HepG2 (cell line): ENCODE measurements around the gene ITGB5. TPM values are rescaled to one million over a fixed set of nuclear protein-coding genes. Genes with fewer than 3 reads are reported as not detected.

Source experiments
- FOXO1 ChIP-seq: sonication (generic); formaldehyde crosslinking; IDR thresholded peaks from 2 replicates; pipeline ENCODE4 v1.4.0; 2020; ENCODE audit warnings: missing genetic modification reagents
- ISX ChIP-seq: sonication (generic); formaldehyde crosslinking; conservative IDR thresholded peaks from 2 replicates; pipeline ENCODE4 v1.5.0; 2020; ENCODE audit warnings: missing genetic modification reagents
- NAIF1 ChIP-seq: sonication (generic); formaldehyde crosslinking; IDR thresholded peaks from 2 replicates; pipeline ENCODE4 v1.5.0; 2020; ENCODE audit warnings: mild to moderate bottlenecking, missing genetic modification reagents, borderline replicate concordance
- NR2F2 ChIP-seq: IDR thresholded peaks from 2 replicates; pipeline ENCODE4 v1.6.1; 2012; ENCODE audit warnings: low read depth, inconsistent platforms, borderline replicate concordance
- SMC3 ChIP-seq: IDR thresholded peaks from 2 replicates; pipeline ENCODE4 v1.6.1; 2011; ENCODE audit warnings: low read length, improper control_type of control experiment
- ZNF256 ChIP-seq: sonication (generic); formaldehyde crosslinking; conservative IDR thresholded peaks from 2 replicates; pipeline ENCODE4 v1.4.0; 2020; ENCODE audit warnings: missing genetic modification reagents
- ZNF350 ChIP-seq: sonication (generic); formaldehyde crosslinking; IDR thresholded peaks from 2 replicates; pipeline ENCODE4 v1.4.0; 2020; ENCODE audit warnings: mild to moderate bottlenecking, low read depth, missing genetic modification reagents, borderline replicate concordance
- ZNF441 ChIP-seq: sonication (generic); formaldehyde crosslinking; IDR thresholded peaks from 2 replicates; pipeline ENCODE4 v1.7.0; 2021; ENCODE audit warnings: missing genetic modification reagents, borderline replicate concordance
- ZNF549 ChIP-seq: sonication (generic); formaldehyde crosslinking; IDR thresholded peaks from 2 replicates; pipeline ENCODE4 v1.5.0; 2020; ENCODE audit warnings: missing genetic modification reagents
- ZNF563 ChIP-seq: sonication (generic); formaldehyde crosslinking; IDR thresholded peaks from 2 replicates; pipeline ENCODE4 v1.8.0; 2022; ENCODE audit warnings: mild to moderate bottlenecking, moderate library complexity, missing genetic modification reagents
- ZNF619 ChIP-seq: sonication (generic); formaldehyde crosslinking; IDR thresholded peaks from 2 replicates; pipeline ENCODE4 v1.4.0; 2020; ENCODE audit warnings: mild to moderate bottlenecking, missing genetic modification reagents
- ZNF670 ChIP-seq: sonication (generic); formaldehyde crosslinking; IDR thresholded peaks from 2 replicates; pipeline ENCODE4 v1.8.0; 2022; ENCODE audit warnings: mild to moderate bottlenecking, missing genetic modification reagents, borderline replicate concordance
- ZNF782 ChIP-seq: sonication (generic); formaldehyde crosslinking; IDR thresholded peaks from 2 replicates; pipeline ENCODE4 v1.4.0; 2020; ENCODE audit warnings: missing genetic modification reagents, mild to moderate bottlenecking, borderline replicate concordance
- polyA plus RNA-seq, 8 experiments: library from polyadenylated mRNA; depleted of rRNA in 3 of 8; stranded (reverse) in 7 of 8; unstranded in 1 of 8; fragments of >200 nt; fragmentation: Illumina TruSeq in 4 of 8; extraction: Trizol in 4 of 8; gene quantifications; 2 replicates each; pipeline versions ENCODE4 v1.2.1 to v1.2.3, GENCODE V29; 2011 to 2016; ENCODE audit warnings: low read depth in 4 of 8, missing spikeins in 1 of 8, mixed read lengths in 1 of 8; ENCODE audit not compliant: insufficient read depth in 1 of 8
- total RNA-seq, 5 experiments: library from RNA; depleted of rRNA; stranded (reverse); fragments of >200 nt; fragmentation: Illumina TruSeq; extraction: Trizol; gene quantifications; 2 replicates each; pipeline ENCODE4 v1.2.3, GENCODE V29; 2016; ENCODE audit warnings: low read depth in 1 of 5
- TF ChIP-seq, protein P1 (sequence below): sonication (generic); formaldehyde crosslinking; IDR thresholded peaks from 2 replicates; pipeline ENCODE4 v1.5.0; 2020; ENCODE audit warnings: mild to moderate bottlenecking, low read depth, missing genetic modification reagents, borderline replicate concordance
- TF ChIP-seq, protein P2 (sequence below): sonication (generic); formaldehyde crosslinking; IDR thresholded peaks from 2 replicates; pipeline ENCODE4 v1.8.1; 2023; ENCODE audit warnings: mild to moderate bottlenecking, missing genetic modification reagents
- TF ChIP-seq, protein P3 (sequence below): sonication (generic); formaldehyde crosslinking; IDR thresholded peaks from 2 replicates; pipeline ENCODE4 v1.4.0; 2020; ENCODE audit warnings: mild to moderate bottlenecking, missing genetic modification reagents
- TF ChIP-seq, protein P4 (sequence below): sonication (generic); formaldehyde crosslinking; IDR thresholded peaks from 2 replicates; pipeline ENCODE4 v1.5.0; 2020; ENCODE audit warnings: mild to moderate bottlenecking, missing genetic modification reagents
- TF ChIP-seq, protein P5 (sequence below): IDR thresholded peaks from 2 replicates; pipeline ENCODE4 v1.6.1; 2016; ENCODE audit warnings: low read depth, borderline replicate concordance
- TF ChIP-seq, protein P6 (sequence below): sonication (generic); formaldehyde crosslinking; IDR thresholded peaks from 2 replicates; pipeline ENCODE4 v1.4.0; 2020; ENCODE audit warnings: mild to moderate bottlenecking, missing genetic modification reagents

Gene ITGB5
- total and polyA plus RNA-seq, 2 of the 13 experiments (the other 11 are each of a cell fraction or from before 2014, with no cell fraction given): 74.1 to 343 TPM

DNA sequence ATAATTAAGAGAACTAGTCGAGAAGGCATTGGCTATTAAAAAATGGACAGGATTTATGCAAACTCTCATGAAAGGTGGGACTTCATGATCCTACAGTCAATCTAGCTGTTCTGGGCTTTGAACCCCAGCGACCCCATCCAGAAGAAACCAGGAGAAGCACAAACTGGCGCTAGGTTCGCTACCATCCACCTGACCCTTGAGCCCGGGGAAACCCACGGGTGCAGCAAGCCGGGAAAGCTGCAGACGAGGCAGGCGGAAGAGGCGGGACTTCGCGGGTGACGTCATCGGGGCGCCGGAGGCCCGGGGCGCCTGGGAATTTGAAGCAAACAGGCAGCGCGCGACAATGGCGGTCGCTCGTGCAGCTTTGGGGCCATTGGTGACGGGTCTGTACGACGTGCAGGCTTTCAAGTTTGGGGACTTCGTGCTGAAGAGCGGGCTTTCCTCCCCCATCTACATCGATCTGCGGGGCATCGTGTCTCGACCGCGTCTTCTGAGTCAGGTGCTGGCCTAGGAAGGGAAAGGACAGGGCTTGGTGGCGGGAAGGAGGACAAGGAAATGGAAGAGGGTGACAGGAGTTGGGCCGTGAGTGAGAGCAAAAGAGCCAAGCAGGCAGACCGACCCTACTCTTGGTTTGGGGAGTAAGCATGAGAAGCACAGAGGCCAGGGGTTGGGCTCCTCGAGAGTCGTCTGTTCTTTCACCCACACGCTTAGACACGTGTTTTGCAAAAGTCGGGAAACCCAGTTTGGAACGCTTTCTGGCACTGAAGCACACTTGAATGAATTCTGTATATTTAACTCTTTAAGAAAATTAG, 156.8 kb downstream of the ITGB5 start, which contains the start of gene UMPS (continued):
- no peak; the same call in 1 of the 2 replicates for TF ChIP-seq FOXO1
- no peak for TF ChIP-seq ZNF549 (CRISPR knock-in tag)
- TF ChIP-seq, protein P1, sequence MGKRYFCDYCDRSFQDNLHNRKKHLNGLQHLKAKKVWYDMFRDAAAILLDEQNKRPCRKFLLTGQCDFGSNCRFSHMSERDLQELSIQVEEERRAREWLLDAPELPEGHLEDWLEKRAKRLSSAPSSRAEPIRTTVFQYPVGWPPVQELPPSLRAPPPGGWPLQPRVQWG (CRISPR knock-in tag): no peak
- TF ChIP-seq, protein P2, sequence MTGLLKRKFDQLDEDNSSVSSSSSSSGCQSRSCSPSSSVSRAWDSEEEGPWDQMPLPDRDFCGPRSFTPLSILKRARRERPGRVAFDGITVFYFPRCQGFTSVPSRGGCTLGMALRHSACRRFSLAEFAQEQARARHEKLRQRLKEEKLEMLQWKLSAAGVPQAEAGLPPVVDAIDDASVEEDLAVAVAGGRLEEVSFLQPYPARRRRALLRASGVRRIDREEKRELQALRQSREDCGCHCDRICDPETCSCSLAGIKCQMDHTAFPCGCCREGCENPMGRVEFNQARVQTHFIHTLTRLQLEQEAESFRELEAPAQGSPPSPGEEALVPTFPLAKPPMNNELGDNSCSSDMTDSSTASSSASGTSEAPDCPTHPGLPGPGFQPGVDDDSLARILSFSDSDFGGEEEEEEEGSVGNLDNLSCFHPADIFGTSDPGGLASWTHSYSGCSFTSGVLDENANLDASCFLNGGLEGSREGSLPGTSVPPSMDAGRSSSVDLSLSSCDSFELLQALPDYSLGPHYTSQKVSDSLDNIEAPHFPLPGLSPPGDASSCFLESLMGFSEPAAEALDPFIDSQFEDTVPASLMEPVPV: peak; percentile 43; the same call in 1 of the 2 replicates
- TF ChIP-seq, protein P3, sequence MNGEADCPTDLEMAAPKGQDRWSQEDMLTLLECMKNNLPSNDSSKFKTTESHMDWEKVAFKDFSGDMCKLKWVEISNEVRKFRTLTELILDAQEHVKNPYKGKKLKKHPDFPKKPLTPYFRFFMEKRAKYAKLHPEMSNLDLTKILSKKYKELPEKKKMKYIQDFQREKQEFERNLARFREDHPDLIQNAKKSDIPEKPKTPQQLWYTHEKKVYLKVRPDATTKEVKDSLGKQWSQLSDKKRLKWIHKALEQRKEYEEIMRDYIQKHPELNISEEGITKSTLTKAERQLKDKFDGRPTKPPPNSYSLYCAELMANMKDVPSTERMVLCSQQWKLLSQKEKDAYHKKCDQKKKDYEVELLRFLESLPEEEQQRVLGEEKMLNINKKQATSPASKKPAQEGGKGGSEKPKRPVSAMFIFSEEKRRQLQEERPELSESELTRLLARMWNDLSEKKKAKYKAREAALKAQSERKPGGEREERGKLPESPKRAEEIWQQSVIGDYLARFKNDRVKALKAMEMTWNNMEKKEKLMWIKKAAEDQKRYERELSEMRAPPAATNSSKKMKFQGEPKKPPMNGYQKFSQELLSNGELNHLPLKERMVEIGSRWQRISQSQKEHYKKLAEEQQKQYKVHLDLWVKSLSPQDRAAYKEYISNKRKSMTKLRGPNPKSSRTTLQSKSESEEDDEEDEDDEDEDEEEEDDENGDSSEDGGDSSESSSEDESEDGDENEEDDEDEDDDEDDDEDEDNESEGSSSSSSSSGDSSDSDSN: peak; percentile 57
- no peak for TF ChIP-seq ISX (CRISPR knock-in tag)
- TF ChIP-seq, protein P4, sequence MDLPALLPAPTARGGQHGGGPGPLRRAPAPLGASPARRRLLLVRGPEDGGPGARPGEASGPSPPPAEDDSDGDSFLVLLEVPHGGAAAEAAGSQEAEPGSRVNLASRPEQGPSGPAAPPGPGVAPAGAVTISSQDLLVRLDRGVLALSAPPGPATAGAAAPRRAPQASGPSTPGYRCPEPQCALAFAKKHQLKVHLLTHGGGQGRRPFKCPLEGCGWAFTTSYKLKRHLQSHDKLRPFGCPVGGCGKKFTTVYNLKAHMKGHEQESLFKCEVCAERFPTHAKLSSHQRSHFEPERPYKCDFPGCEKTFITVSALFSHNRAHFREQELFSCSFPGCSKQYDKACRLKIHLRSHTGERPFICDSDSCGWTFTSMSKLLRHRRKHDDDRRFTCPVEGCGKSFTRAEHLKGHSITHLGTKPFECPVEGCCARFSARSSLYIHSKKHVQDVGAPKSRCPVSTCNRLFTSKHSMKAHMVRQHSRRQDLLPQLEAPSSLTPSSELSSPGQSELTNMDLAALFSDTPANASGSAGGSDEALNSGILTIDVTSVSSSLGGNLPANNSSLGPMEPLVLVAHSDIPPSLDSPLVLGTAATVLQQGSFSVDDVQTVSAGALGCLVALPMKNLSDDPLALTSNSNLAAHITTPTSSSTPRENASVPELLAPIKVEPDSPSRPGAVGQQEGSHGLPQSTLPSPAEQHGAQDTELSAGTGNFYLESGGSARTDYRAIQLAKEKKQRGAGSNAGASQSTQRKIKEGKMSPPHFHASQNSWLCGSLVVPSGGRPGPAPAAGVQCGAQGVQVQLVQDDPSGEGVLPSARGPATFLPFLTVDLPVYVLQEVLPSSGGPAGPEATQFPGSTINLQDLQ (CRISPR knock-in tag): no peak
- TF ChIP-seq ZNF563 (CRISPR knock-in tag): 0 out of 2 replicates have a peak, but pooled peaks have one; percentile 14
- TF ChIP-seq ZNF619 (CRISPR knock-in tag): peak; percentile 88; the same call in 1 of the 2 replicates
- peak; percentile 73 for TF ChIP-seq ZNF256
- TF ChIP-seq, protein P5, sequence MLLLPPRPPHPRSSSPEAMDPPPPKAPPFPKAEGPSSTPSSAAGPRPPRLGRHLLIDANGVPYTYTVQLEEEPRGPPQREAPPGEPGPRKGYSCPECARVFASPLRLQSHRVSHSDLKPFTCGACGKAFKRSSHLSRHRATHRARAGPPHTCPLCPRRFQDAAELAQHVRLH: peak; percentile 85; the same call in 1 of the 2 replicates
- TF ChIP-seq NAIF1 (CRISPR knock-in tag): no peak; the same call in 1 of the 2 replicates
- no peak for TF ChIP-seq SMC3
- TF ChIP-seq ZNF670 (CRISPR knock-in tag): peak; percentile 74; the same call in 1 of the 2 replicates
- 0 out of 2 replicates have a peak, but pooled peaks have one; percentile 25 for TF ChIP-seq ZNF782 (CRISPR knock-in tag)
- TF ChIP-seq ZNF441 (CRISPR knock-in tag): no peak; the same call in 1 of the 2 replicates
- no peak for TF ChIP-seq NR2F2
- peak; percentile 84 for TF ChIP-seq ZNF350 (CRISPR knock-in tag)
- TF ChIP-seq, protein P6, sequence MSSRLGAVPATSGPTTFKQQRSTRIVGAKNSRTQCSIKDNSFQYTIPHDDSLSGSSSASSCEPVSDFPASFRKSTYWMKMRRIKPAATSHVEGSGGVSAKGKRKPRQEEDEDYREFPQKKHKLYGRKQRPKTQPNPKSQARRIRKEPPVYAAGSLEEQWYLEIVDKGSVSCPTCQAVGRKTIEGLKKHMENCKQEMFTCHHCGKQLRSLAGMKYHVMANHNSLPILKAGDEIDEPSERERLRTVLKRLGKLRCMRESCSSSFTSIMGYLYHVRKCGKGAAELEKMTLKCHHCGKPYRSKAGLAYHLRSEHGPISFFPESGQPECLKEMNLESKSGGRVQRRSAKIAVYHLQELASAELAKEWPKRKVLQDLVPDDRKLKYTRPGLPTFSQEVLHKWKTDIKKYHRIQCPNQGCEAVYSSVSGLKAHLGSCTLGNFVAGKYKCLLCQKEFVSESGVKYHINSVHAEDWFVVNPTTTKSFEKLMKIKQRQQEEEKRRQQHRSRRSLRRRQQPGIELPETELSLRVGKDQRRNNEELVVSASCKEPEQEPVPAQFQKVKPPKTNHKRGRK (CRISPR knock-in tag): no peak
